Measurements from ENCODE around the gene ZXDC. TPM values are rescaled to one million over a fixed set of nuclear protein-coding genes. Genes with fewer than 3 reads are reported as not detected.

The ZXDC gene
- total RNA-seq, 1 donor from 2014 or later, result 29.4 TPM

GRCh38 chr3:126397610-126398422, 77.9 kb downstream of the ZXDC start:
- Mint-ChIP-seq H3K27ac (no peak overlapping the region), H3K4me1 (ENCODE audit: low read depth) (no peaks in the 10 kb centered on the region), H3K4me3 (no peak overlapping the region), H3K36me3 (ENCODE audit: low read depth) (no peaks in the 10 kb centered on the region), H3K9me3 (no peaks in the 10 kb centered on the region), H3K27me3 (ENCODE audit: insufficient read depth) (peaks cover 13% of the 10 kb centered on the region)
- no peak for DNase-seq (ENCODE audit: low spot score)
- intact Hi-C loops (cut with micrococcal nuclease), result no loop called here

DNA sequence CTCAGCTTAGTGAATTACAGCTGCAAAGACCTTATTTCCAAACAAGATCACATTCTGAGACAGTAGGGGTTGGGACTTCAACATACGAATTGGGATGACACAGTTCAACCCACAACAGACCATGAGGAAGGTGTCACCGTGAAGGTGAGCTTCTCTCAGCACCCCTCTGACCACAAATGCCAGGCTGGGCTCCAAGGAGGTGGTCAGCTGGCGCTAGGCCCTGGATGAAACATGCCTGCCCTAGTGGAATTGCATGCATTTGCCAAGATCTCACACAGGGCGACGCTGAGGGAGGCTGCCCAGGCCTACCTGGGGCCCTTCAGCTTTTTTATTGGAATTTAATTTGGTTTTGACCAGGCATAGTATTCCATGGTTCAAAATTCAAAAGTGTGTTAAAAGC, 79.2 kb downstream of the ZXDC start:
- intact Hi-C loops (cut with micrococcal nuclease), result no loop called here
- H3K27me3 Mint-ChIP-seq (ENCODE audit: insufficient read depth), result peaks cover 22% of the 10 kb centered on the region
- no peak overlapping the region for H3K4me3 Mint-ChIP-seq
- no peak overlapping the region for H3K27ac Mint-ChIP-seq
- H3K4me1 Mint-ChIP-seq (ENCODE audit: low read depth), result no peaks in the 10 kb centered on the region
- no peaks in the 10 kb centered on the region for H3K36me3 Mint-ChIP-seq (ENCODE audit: low read depth)
- H3K9me3 Mint-ChIP-seq, result no peaks in the 10 kb centered on the region
- no peak for DNase-seq (ENCODE audit: low spot score)

DNA sequence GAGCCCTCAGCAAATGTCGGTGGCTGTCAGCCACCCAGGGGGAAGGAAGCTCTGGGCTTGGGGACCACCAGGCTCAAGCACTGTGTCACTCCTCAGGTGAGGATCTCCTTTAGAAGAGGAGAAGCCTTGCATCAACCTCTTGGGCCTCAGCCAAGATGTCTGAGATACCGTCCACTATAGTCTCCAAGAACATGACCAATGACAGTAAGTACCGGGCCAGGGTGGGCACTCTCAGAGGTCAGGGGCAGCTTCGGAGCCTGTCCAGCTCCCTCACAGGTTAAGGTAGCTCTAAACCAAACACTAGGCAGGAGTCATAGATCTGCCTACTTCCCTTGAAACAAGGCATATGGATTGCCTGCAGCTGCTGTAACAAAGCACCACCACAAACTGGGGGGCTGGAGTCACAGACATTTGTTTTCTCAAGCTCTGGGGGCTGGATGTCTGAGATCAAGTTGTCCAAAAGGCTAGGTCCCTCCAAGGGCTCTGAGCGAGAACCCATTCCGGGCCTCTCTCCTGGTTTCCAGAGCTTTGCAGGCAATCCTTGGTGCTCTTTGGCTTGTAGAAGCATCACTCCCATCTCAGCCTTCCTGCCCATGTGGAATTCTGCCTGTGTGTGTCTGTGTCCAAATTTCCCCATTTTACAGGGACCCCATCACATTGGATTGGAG, 79.7 kb downstream of the ZXDC start:
- H3K9me3 Mint-ChIP-seq, result no peaks in the 10 kb centered on the region
- no peaks in the 10 kb centered on the region for H3K36me3 Mint-ChIP-seq (ENCODE audit: low read depth)
- no peak overlapping the region for H3K27ac Mint-ChIP-seq
- no peak for DNase-seq (ENCODE audit: low spot score)
- H3K4me3 Mint-ChIP-seq, result no peak overlapping the region
- intact Hi-C loops (cut with micrococcal nuclease), result no loop called here
- H3K27me3 Mint-ChIP-seq (ENCODE audit: insufficient read depth), result peaks cover 25% of the 10 kb centered on the region
- no peaks in the 10 kb centered on the region for H3K4me1 Mint-ChIP-seq (ENCODE audit: low read depth)

- Mint-ChIP-seq H3K9me3 (no peaks in the 10 kb centered on the region), H3K27me3 (ENCODE audit: insufficient read depth) (peaks cover 26% of the 10 kb centered on the region), H3K36me3 (ENCODE audit: low read depth) (no peaks in the 10 kb centered on the region), H3K4me1 (ENCODE audit: low read depth) (no peaks in the 10 kb centered on the region), H3K27ac (no peak overlapping the region), H3K4me3 (no peak overlapping the region)
- no peak for DNase-seq (ENCODE audit: low spot score)
- intact Hi-C loops (cut with micrococcal nuclease), result no loop called here
Observed at GRCh38 chr3:126394977-126395321, 80.7 kb downstream of the ZXDC start.

DNA sequence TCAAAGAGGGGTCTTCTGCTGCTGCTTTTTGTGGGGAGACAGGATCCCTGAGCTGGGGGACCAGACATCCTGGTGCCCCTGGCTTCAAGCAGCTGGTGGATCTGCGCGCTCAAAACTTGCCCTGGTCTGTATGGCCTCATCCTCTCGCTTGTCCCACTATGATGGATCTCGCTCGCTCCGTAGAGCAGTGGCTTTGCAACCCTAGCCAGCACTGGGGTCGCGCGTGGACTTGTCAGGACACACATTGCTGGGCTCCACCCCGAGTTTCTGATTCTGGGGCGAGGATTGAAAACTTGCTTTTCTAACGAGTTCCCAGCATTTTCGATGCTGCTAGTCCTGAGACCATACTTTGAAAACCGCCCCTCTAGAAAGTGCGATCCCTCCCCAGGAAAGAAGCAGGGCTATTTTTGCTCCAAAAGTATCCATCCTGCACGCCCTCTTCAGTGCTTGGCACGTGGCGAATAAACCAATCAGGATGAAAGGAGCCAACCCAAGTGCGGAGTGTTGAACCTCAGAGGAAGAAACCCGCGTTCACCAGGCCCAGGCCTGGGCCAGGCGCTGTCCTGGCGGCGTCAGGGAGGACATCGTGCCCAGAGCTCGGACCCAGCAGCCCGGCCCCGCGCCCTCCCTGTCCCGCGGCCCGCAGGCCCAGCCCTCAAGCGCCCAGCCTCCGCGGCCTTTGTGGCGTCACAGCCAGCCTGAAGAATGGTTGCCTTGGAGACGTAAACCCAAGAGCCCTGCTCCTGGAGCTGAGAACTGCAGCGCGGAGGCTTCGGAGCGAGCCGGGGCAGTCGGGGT, 81.3 kb downstream of the ZXDC start, which contains the start of gene CFAP100:
TSS of gene CFAP100 (plus strand) at position 731 of the 798 bp plus-strand sequence. CDS start 1,092 bp downstream, outside the sequence.
- no peak for DNase-seq (ENCODE audit: low spot score)
- Mint-ChIP-seq H3K27ac (no peak within 1 kb of the TSS), H3K4me3 (no peak within 1 kb of the TSS), H3K4me1 (ENCODE audit: low read depth) (peaks cover 5% of the 10 kb centered on the region), H3K36me3 (ENCODE audit: low read depth) (no peaks in the 10 kb centered on the region), H3K27me3 (ENCODE audit: insufficient read depth) (peaks cover 32% of the 10 kb centered on the region), H3K9me3 (no peaks in the 10 kb centered on the region)
- intact Hi-C loops (cut with micrococcal nuclease), result no loop called here

DNA sequence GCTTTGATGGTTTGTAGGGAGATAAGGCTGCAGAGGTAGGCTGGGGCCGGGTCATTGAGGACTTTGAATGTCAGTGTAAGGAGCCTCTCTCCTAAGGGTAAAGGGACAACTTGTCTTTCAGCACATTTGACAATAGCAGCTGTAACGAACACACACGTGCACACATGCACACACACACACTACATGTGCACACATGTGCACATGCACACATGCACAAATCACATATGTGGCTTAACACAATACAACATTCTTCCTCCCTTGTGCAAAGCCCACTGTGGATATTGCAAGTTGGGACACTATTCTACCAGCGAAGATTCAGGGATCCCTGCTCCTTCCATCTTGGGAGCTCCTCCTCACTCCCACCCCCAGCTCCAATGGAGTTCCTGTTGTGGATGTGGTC, 82.1 kb downstream of the ZXDC start:
- Mint-ChIP-seq H3K27ac (no peak overlapping the region), H3K36me3 (ENCODE audit: low read depth) (no peaks in the 10 kb centered on the region), H3K4me1 (ENCODE audit: low read depth) (peaks cover 5% of the 10 kb centered on the region), H3K4me3 (no peak overlapping the region), H3K9me3 (no peaks in the 10 kb centered on the region), H3K27me3 (ENCODE audit: insufficient read depth) (peaks cover 32% of the 10 kb centered on the region)
- intact Hi-C loops (cut with micrococcal nuclease), result no loop called here
- no peak for DNase-seq (ENCODE audit: low spot score)

DNA sequence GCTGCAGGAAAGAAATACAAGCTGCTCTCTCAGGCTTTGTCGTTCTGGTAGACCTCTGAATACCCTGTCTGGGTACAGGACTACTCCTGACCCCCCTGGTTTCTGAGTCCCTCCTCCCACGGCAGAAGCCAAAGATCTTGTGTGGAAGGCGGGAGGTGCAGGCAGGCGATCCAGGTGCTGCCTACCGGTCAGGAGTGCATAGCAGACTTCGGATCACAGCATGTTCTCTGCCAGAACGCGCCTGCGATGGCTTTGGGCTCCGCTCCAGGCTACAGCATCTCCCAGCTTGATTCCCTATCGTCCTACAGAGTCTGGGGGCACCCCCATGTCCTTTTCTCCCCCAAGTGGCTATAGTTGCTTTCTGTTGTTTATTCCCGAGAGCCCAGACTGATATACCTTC, 83.4 kb downstream of the ZXDC start:
- intact Hi-C loops (cut with micrococcal nuclease), result no loop called here
- Mint-ChIP-seq H3K4me1 (ENCODE audit: low read depth) (peaks cover 5% of the 10 kb centered on the region), H3K36me3 (ENCODE audit: low read depth) (no peaks in the 10 kb centered on the region), H3K27ac (no peak overlapping the region), H3K4me3 (no peak overlapping the region), H3K9me3 (no peaks in the 10 kb centered on the region), H3K27me3 (ENCODE audit: insufficient read depth) (peaks cover 34% of the 10 kb centered on the region)
- no peak for DNase-seq (ENCODE audit: low spot score)

DNA sequence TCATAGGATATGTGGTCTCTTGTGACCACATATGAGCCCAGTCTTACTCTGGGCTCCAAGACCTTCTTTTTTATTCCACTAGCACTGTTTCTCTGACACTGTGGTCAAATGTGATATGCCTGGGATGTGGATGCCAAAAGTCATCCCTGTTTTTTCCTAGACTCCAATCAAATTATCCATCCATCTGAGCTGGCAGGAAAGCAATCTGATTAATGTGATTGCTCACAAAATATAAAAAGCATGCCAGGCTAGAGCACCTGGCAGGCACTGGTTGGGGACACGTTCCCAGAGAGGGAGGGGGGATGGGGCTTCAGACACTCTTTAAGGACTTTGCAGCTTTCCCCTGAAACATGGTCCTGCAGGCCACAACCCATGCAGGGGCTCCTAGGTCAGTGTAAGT, 84.1 kb downstream of the ZXDC start:
- Mint-ChIP-seq H3K4me3 (no peak overlapping the region), H3K27me3 (ENCODE audit: insufficient read depth) (peaks cover 33% of the 10 kb centered on the region), H3K4me1 (ENCODE audit: low read depth) (peaks cover 5% of the 10 kb centered on the region), H3K36me3 (ENCODE audit: low read depth) (no peaks in the 10 kb centered on the region), H3K9me3 (no peaks in the 10 kb centered on the region), H3K27ac (no peak overlapping the region)
- no peak for DNase-seq (ENCODE audit: low spot score)
- intact Hi-C loops (cut with micrococcal nuclease), result no loop called here

DNA sequence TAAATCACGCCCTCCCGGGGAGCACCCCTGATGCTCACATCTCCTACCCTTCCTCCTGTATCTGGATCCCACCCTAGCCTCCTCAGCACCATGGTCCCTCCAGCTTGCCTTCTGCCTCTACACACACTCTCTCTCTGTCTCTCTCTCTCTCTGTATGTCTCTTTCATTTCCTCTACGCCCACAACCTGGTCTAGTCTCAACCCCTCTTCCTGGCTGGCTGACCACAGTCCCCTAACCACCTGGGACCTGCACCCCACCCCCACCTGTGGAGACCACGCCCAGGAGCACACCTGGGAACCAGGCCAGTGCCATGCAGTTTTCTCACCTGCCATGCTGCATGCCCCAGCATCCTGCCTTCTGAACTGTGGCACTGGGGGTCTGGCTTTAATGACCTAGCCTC, 84.9 kb downstream of the ZXDC start:
- no peak overlapping the region for H3K27ac Mint-ChIP-seq
- peaks cover 5% of the 10 kb centered on the region for H3K4me1 Mint-ChIP-seq (ENCODE audit: low read depth)
- no peak for DNase-seq (ENCODE audit: low spot score)
- intact Hi-C loops (cut with micrococcal nuclease), result no loop called here
- no peaks in the 10 kb centered on the region for H3K9me3 Mint-ChIP-seq
- H3K27me3 Mint-ChIP-seq (ENCODE audit: insufficient read depth), result peaks cover 33% of the 10 kb centered on the region
- no peaks in the 10 kb centered on the region for H3K36me3 Mint-ChIP-seq (ENCODE audit: low read depth)
- H3K4me3 Mint-ChIP-seq, result no peak overlapping the region

DNA sequence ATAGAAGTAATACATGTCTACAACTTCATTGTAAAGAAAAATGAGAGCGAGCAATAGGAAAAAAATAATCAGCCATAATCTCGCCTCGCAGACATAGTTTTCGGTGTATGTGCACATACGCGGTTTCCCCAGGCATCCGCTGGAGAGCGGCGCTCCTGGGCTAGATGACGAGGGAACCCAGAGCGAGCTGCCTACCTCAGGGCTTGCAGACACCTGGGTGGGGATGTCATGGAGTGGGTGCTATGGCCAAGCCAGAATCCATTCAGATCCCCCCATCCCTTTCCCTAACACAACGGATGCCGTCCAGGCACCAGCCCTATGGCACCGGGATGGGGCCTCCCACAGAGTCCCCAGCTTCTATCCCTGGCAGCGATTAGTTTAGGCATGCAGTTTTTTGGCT, 85.5 kb downstream of the ZXDC start:
- intact Hi-C loops (cut with micrococcal nuclease), result no loop called here
- Mint-ChIP-seq H3K9me3 (no peaks in the 10 kb centered on the region), H3K4me1 (ENCODE audit: low read depth) (peaks cover 5% of the 10 kb centered on the region), H3K4me3 (no peak overlapping the region), H3K27me3 (ENCODE audit: insufficient read depth) (peaks cover 33% of the 10 kb centered on the region), H3K36me3 (ENCODE audit: low read depth) (no peaks in the 10 kb centered on the region), H3K27ac (no peak overlapping the region)
- DNase-seq (ENCODE audit: low spot score), result no peak

GRCh38 chr3:126389794-126390146, 85.9 kb downstream of the ZXDC start:
- Mint-ChIP-seq H3K4me1 (ENCODE audit: low read depth) (peaks cover 5% of the 10 kb centered on the region), H3K4me3 (no peak overlapping the region), H3K27me3 (ENCODE audit: insufficient read depth) (peaks cover 33% of the 10 kb centered on the region)

GRCh38 chr3:126389112-126389793, 86.4 kb downstream of the ZXDC start:
- no peaks in the 10 kb centered on the region for H3K36me3 Mint-ChIP-seq (ENCODE audit: low read depth)
- no peaks in the 10 kb centered on the region for H3K9me3 Mint-ChIP-seq
- peak; percentile 3 for DNase-seq (ENCODE audit: low spot score)
- H3K4me3 Mint-ChIP-seq, result no peak overlapping the region
- no peak overlapping the region for H3K27ac Mint-ChIP-seq
- H3K4me1 Mint-ChIP-seq (ENCODE audit: low read depth), result peaks cover 5% of the 10 kb centered on the region
- intact Hi-C loops (cut with micrococcal nuclease), result loop anchor here (1.0 kb wide), 1 partner anchor 143 kb away; no protein-coding TSS in a partner anchor
- H3K27me3 Mint-ChIP-seq (ENCODE audit: insufficient read depth), result peaks cover 30% of the 10 kb centered on the region

More at GRCh38 chr3:126389794-126390146, 85.9 kb downstream of the ZXDC start:
- Mint-ChIP-seq H3K36me3 (ENCODE audit: low read depth) (no peaks in the 10 kb centered on the region), H3K27ac (no peak overlapping the region), H3K9me3 (no peaks in the 10 kb centered on the region)
- intact Hi-C loops (cut with micrococcal nuclease), result loop anchor here (1.0 kb wide), 1 partner anchor 143 kb away; no protein-coding TSS in a partner anchor
- no peak for DNase-seq (ENCODE audit: low spot score)

Data from activated T-helper 1 cell treated with anti-CD3 and anti-CD28 coated beads, Interleukin-12 subunit alpha, Interleukin-12 subunit beta, Interleukin-2, Interleukin-4 antibody, amounts not matched to agents 30 ng/mL and 10 ng/mL and 1 ng/mL, durations not matched to agents 14 hours and 24 hours and 36 hours (primary cell).